NCI-H1694 (cell line): ENCODE results near the gene CEACAM18.
"Not testable (repeated sequence)": the region's sequence is repeated elsewhere in the genome, so short reads cannot be mapped to it uniquely, and the experiment has no call there.

Experiments
- DNase-seq: peaks from one replicate; lab custom pipeline; 2025; lab: John Stamatoyannopoulos, UW

CEACAM18 gene

DNA sequence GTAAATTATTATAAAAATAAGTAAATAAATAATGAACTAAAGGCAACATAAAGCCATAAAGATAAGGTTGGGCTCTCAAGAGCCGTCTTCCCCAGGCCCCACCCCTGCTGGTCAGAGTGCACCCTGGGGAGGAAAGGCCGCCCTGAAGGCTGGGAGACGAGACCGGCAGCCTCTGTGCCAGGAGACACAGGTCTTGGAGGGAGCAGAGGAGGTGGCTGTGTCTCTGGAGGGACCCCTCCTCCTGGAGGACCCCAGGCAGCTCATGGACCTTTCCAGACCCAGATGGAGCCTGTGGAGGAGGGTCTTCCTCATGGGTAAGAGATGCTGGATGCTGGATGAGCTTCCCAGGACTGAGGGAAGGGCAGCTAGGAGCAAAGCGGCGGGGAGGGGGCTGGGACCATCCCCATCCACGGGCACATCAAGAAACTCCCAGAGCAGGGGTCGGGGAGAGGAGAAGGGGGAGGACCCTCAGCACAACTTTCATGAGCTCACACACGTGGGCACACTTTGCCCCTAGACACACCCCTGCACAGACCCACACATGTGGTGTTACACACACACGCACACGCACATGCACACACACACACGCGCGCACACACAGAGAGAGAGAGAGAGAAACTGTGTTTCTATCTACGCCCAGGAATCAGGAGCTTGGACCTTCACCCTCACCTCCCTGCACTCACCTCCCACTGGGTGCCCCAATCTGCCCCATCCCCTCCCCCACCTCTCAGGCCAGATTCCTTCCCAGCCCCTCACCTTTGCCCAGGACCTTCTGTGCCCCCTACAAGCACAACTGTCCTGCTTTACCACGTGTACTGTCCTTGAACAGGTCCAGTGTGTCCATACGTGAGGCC lies at the start of gene CEACAM18:
Gene CEACAM18, plus strand, starts transcription at position 159 of the 854 bp plus-strand sequence.
- no peak for DNase-seq

DNA sequence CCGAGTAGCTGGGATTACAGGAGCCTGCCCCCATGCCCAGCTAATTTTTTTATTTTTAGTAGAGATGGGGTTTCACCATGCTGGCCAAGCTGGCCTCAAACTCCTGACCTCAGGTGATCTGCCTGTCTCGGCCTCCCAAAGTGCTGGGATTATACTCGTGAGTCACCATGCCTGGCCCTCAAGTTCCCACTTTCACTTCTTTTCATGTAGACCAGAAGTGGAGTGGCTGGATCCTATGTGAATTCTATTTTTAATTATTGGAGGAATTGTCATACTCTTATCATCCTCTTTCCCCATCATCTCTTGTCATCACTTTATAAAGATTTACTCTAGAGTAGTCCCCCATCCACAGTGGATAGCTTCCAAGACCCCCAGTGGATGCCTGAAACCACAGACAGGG lies 48.1 kb upstream of the CEACAM18 start:
- no peak for DNase-seq

DNA sequence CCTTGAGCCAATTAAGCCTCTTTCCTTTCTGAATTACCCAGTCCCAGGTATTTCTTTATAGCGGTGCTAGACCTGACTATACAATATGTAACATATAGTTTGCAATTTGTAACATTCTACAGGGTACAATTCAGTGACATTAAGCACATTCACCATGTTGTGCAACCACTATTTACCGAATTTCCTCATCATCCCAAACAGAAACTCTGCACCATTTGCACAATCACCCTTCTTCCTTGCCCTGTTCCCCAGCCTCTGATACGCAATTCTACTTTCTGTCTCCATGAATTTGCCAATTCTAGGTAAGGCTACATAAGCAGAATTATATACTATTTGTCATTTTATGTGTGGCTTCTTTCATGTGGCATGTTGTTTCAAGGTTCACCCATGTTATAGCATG lies 47.2 kb upstream of the CEACAM18 start:
- no peak for DNase-seq

DNA sequence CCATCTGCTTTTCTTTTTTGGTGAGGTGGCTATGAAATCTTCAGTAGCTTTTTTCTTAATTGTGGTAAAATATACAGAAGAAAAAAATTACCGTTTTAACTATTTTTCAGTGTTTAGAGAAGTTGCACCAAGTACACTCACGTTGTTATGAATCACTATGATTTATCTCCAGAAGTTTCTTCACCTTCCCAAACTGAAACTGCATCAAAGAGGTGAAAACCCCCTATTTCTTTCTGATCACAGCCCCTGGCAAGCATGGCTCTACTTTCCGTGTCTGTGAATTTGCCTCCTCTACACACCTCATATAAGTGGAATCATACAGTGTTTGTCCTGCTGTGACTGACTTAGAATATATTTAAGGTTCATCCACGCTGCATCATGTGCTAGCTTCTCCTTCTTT lies 45.3 kb upstream of the CEACAM18 start:
- no peak for DNase-seq

DNA sequence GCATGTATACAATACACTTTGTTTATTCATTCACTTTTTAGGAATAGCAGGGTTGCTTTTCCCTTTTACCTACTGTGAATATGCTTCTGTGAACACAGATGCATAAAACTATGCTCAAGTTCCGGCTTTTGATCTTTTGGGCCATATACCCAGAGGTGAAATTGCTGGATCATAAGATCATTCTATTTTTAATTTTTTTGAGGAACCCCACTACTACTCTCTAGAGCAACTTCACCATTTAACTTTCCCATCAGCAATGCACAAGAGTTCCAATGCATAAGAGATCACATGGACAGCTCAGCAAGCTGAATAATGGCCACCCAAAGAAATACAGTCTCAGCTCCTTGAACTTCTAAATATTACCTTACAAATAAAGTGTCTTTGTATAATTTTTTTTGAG lies 43.9 kb upstream of the CEACAM18 start:
- DNase-seq, result no peak

DNA sequence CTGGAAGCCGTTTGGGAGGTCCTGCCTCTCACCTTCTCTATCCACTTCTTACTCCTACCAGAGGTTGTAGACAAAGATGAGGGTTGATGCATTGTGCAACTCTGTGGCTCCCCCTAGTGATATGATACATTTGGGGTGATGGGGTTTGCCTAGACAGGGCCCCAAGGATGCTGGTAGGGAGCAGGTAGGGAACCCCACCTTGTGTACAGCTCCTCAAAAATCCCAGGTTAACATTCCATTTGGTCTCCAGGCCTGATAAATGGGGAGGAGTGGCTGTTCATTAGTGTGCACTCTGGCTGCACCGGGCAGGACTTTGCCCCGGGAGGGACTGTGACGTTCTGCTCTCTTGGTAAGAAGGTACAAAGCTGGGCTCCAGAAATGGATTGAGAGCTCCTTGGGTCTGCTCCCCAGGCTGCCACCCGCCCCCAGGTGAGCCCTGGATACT lies 39.3 kb upstream of the CEACAM18 start:
- no peak for DNase-seq

DNA sequence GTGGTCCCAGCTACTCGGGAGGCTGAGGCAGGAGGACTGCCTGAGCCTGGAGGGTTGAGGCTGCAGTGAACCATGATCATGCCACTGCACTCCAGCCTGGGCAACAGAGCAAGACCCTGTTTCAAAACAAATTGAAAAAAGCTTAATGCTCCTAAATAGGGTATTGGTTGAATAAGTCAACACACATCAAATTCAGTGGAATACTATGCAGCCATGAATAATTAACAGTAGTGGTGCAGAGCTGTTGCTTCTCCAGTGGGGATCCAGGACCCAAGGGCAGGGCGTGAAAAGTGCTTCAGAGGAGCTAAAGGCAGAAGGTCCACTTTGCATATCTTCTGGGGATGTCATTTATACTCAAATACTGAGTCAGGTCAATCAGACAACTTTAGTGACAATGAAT lies 38.3 kb upstream of the CEACAM18 start:
- DNase-seq, result no peak

DNA sequence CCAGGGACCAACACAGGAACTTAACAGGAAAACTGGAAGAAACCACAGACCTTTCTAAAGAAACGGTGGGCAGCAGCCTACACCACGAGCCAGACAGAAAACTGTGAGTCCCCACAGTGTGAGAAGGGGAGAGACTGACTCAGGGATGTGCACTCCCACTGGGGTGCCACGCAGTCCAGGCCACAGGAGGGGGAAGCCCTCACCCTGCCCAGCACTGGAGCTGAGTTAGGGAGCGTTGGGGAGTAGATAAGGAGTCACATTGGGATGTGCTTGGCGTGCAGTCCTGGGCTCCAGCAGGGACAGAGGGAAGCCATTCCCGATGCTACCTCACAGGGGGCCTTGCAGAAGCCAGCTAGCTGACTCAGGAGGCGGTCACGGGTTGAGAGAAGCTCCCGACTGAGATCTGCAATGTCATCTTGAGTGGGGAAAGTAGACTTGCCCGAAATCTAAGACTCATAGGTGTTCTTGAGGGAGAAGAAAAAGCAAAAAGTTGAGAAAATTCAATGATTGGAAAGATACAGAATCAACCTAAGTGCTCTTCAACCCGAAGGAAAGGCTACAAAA lies 37.4 kb upstream of the CEACAM18 start:
- no peak for DNase-seq

DNA sequence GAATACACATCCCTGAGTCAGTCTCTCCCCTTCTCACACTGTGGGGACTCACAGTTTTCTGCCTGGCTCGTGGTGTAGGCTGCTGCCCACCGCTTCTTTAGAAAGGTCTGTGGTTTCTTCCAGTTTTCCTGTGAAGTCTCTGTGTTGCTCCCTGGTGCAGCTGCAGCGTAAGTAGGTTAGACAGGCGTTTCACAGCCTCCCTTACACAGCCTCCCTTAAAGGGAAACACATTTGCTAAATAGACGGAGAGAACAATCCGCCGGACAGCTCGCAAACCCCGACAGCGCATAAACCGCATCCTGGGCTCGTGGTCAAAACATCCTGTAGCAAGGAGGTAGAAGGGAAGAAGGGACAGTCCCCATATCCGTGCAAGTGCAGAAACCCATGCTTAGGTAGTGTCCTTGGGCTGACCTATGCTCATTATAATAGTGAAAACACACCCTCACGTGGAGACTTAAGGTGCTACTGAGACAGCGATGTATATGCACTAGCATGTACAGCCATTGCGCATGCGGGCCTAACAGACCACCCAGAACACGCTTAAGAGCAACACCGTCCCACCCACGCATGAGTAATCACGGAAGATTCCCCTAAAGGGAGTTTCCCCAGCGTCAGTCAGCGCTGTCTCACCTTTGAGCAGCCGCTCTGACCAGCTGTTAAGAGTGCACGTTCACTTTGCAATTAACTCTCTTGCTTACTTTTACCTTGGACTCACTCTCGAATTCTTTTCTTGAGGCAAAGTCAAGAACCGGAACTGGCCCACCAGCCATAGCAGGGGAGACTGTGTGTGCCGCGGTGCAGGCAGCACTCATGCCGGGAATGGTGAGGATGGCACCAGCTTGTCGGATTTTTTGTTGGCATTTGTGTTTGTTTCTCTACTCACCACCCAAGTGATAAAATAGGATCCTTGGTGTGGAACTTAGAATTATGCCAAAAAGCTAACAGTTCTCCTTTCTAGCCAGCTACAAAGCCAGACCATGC lies 36.6 kb upstream of the CEACAM18 start:
- DNase-seq, result no peak

DNA sequence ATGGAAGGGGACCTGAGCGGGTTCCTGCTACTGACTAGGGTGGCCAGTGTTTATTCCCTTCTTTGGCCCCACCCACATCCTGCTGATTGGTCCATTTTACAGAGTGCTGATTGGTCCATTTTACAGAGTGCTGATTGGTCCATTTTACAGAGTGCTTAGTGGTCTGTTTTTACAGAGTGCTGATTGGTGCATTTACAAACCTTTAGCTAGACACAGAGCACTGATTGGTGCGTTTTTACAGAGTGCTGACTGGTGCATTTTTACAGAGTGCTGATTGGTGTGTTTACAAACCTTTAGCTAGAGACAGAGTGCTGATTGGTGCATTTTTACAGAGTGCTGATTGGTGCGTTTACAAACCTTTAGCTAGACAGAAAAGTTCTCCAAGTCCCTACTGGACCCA lies 30.8 kb upstream of the CEACAM18 start:
- DNase-seq, result not testable (repeated sequence)

DNA sequence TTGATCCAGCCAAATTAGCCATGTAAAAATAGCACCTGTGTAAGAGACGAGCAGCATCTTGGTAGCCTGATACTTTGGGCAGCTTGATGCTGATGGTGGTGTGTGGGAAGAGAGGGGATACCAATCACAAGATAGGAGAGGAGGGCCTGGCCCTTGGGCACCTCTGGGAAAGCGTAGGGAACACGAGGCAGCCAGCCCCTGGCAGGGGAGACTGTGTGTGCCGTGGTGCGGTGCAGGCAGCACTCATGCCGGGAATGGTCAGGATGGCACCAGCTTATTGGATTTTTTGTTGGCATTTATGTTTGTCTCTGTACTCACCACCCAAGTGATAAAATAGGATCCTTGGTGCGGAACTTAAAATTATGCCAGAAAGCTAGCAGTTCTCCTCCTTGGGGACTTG lies 30.3 kb upstream of the CEACAM18 start:
- DNase-seq, result no peak

DNA sequence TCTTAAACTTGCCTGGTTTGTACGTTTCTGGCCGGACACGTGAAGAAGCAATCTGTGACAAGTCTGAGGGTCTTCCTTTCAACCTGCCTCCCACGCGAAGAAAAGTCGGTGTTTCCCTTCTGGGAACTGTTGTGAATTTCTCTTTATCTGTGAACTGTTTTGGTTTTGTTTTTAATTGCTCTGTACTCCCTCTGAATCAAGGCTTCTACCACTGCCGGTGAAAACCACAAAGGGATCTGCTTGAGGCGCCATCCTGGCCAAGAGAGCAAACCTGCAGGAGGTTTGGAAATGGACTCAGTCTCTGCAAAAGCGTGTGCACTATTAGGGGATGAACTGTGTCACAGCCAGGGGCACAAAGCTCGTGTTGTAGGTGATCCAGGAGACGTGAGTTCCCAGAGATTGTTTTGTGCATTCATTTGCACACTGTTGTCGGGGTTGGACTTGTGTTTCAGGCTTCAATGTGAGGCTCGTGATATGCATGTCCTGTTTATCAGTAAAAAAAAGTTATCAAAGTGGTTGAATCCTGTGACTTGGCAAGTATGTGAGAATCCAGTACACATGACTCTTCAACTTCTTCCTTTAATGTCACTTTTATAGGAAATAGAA lies 29.8 kb upstream of the CEACAM18 start:
- DNase-seq, result no peak

DNA sequence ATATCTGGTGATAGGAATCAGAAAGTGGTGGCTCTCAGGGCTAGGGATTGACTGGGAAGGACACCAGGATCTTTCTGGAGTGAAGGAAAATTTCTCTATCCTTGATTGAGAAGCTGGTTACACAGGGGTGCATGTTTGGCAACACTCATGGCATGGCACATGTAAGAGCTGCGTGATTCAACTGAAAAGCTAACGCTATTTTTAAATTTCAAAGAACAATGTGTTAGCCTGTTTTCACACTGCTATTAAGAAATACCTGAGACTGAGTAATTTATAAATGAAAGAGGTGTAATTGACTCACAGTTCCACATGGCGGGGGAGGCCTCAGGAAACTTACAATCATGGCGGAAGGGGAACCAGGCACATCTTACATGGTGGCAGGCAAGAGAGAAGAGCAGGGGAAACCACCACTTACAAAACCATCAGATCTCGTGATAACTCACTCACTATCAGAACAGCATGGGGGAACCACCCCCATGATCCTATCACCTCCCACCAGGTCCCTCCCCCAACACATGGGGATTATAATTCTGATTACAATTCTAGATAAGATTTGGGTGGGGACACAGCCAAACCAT lies 27.5 kb upstream of the CEACAM18 start:
- DNase-seq, result no peak

DNA sequence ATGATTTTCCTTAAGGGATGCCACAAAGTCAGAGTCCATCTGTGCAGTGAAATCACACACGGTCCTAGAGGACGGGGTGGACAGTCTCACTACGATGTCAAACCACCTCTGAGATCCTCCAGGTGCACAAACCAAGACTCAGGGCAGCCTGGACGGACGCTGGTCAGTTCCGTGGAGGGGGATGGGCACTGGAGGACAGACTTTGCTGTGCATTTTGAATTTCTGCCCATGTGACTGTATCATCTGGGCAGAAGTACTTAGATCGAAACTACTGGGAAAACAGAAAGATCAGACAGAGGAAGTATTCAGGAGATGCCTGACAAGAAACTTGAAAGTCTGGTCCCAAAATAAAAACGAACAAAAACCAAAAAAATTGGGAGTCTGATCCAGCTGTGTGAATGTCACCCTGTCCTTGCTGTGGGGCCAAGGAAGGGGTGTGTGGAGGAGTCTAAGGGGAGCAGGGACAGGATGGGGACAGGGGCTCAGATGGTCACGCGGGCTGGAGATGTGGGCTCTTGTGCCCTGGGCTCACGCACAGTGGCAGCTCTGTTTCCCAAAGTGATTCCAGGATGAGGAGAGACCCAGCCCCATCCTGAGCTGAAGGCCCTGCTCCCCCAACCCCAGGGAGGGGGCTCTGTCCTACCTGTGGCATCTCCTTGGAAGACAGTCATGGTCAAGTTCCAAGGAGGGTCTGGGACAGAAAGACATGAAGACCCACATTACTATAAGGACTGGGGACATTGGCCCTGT lies 21.6 kb upstream of the CEACAM18 start:
- no peak for DNase-seq

DNA sequence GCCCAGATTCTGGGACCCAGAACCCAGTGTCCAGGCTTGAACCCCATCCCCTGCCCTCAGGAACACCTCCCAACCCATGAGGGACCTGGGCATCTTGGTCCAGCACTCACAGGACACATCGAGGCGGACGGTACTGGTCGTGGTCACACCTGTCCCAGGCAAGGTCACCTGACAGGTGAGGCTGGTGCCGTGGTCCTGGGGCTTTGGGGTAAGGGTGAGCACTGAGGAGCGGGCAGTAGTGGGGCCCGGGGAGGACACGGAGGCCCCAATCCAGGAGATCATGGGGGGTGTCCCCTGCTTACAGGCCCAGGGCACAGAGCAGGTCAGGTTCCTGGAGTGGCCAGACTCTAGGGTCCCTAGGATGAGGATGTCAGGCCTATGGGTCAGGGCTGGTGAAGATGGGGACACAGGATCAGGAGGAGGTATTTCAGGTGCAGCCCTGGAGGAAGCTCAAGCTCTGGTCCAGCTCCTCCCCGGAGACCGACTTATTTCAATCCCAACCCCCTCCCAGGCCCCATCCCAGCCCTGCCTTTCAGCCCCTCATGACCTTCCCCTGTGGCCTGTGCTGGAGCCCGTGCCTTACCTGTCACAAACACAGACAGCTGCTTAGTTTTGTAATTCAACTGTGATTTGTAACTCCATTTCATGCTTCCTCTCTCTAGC lies 20.9 kb upstream of the CEACAM18 start:
- DNase-seq, result no peak

DNA sequence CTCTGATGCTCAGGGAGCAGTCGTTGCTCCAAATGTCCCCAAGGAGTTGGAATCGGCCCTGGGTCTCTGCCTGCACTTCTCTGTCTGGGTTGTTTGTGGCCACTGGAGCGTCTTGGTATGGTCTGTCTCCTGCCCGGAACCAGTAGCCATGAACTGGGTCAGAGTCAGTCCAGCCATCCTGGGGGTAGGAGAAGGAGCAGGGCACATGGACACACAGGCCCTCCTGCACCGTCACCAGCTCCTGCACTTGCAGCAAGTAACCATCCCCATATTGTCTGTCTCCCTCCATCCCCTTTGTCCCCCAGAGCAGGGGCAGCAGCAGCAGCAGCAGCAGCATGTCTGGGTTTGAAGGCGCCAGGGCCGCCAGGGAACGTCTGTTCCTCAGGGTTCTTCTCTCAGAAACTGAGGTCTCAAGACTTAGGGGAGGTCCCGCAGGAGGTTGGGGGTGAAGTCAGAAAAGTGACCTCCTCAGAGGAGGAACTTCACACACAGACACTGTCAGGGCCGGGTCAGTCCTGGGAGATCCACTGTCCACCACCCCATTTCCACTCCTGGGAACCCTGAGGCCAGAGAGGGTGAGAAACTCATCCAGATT lies 20.2 kb upstream of the CEACAM18 start, which contains the start of gene SIGLEC8:
Gene SIGLEC8, minus strand, starts transcription at position 404 of the 595 bp plus-strand sequence. Its CDS starts 67 bp downstream, at position 337.
- no peak for DNase-seq

DNA sequence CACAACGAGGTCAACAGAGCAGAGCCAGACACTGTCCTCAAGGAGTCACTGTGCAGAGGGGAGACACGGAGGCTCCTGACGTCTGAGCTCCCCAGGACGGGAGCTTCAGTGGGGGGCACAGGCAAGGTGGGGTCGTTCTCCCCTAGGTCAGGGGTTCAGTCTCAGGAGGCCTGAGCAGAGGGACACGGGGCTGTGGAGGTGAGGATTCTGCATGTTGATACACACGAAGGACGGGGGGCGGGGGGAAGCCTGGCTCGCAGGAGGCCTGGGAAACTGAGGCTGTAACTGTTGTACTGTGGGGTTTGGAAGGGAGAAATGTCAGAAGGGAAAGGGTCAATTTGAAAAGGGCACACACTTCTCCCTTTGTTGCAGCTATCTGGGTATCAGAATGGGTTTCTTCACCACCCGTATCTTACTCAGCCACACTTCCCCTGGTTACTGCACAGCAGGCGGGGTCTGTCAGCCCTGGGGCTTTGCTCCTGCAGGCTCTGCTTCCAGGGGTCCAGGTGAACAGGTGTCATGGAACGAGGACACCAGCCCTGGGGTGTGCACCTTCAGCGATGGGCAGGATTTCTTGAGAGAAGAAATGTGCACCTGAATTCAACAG lies 19.3 kb upstream of the CEACAM18 start:
- DNase-seq, result no peak

DNA sequence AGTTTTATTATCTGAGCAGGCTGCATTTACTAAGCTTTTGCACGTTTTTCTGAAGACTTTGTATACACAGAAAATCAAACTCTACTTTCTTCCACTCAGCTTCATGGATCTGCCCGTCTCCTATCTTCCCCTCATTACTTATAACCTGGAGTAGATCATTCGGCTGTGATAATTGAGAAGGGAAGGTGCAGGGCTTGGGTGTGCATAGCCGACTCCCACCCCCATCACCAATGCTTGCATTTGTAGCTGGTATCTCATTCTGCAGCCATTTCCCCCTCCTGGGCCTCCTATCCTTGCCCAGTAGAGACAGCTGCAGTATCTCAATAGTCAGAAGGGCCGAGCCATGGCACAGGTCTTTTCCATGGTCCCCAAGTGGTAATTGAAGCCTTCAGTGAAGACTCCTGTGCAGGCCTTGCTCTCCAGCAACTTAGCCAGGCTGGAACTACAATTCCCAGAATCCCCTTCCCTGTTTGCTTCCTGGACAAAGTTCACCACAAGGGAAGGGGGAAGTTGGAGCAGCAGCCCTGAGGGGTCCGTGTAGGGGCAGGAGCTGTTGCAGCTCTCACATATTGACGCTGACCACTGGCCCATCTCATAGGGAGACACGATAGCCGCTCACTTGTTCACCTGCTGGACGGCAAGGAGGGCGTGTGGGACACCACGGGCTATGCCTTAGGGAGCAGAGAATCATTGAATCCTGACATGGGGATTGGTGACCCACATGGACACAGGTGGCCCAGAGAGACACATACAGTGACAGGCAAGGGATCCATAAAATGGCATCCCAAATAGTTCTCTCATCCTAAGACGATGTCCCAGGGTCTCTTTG lies 18.0 kb upstream of the CEACAM18 start:
- DNase-seq, result no peak
